Liver (tissue), 9 donors: ENCODE data around the gene YIPF3. TPM values are rescaled to one million over a fixed set of nuclear protein-coding genes. Genes with fewer than 3 reads are reported as not detected.

Experiments used
- DNase-seq: peaks from one replicate; pipeline ENCODE4 v3.0.0-alpha.2; 2017; ENCODE audit warnings: low spot score
- H3K27ac ChIP-seq, 2 donors: one replicate each; pipeline ENCODE4 v1.7.0; 2013; ENCODE audit warnings: inconsistent platforms in 2 of 2, low read length in 2 of 2, control low read depth in 1 of 2, low read depth in 1 of 2, mild to moderate bottlenecking in 1 of 2
- H3K27me3 ChIP-seq, 4 donors: one replicate each; pipeline versions ENCODE4 v1.6.1 to v1.7.0; 2013; ENCODE audit warnings: low read length in 3 of 4, inconsistent platforms in 1 of 4, mild to moderate bottlenecking in 1 of 4, moderate library complexity in 1 of 4; ENCODE audit not compliant: control insufficient read depth in 4 of 4, insufficient read depth in 4 of 4
- H3K36me3 ChIP-seq, 4 donors: one replicate each; pipeline versions ENCODE4 v1.6.1 to v1.7.0; 2013; ENCODE audit warnings: low read length in 3 of 4, mild to moderate bottlenecking in 3 of 4, low read depth in 1 of 4, moderate library complexity in 1 of 4; ENCODE audit not compliant: control insufficient read depth in 4 of 4, insufficient read depth in 3 of 4
- H3K4me1 ChIP-seq, 4 donors: one replicate each; pipeline versions ENCODE4 v1.6.1 to v1.7.0; 2013; ENCODE audit warnings: low read length in 3 of 4, mild to moderate bottlenecking in 3 of 4, moderate library complexity in 1 of 4; ENCODE audit not compliant: control insufficient read depth in 4 of 4, insufficient read depth in 4 of 4
- H3K4me3 ChIP-seq, 3 donors: one replicate each; pipeline versions ENCODE4 v1.6.1 to v1.7.0; 2013; ENCODE audit warnings: low read length in 3 of 3, control low read depth in 1 of 3, low read depth in 1 of 3, mild to moderate bottlenecking in 1 of 3
- H3K9ac ChIP-seq, 2 donors: one replicate each; pipeline ENCODE4 v1.7.0; 2013; ENCODE audit warnings: low read length in 2 of 2, mild to moderate bottlenecking in 2 of 2, moderate library complexity in 2 of 2, control low read depth in 1 of 2, low read depth in 1 of 2
- H3K9me3 ChIP-seq, 4 donors: one replicate each; pipeline versions ENCODE4 v1.6.1 to v1.7.0; 2013; ENCODE audit warnings: low read length in 3 of 4; ENCODE audit not compliant: control insufficient read depth in 4 of 4
- EGR1 ChIP-seq, 2 donors: IDR thresholded peaks; 2 replicates each; pipeline ENCODE4 v1.6.1; 2016 to 2018; ENCODE audit warnings: antibody characterized with exemption in 2 of 2, low read depth in 2 of 2
- FOXA1 ChIP-seq: IDR thresholded peaks from 2 replicates; pipeline ENCODE4 v1.6.1; 2016; ENCODE audit warnings: antibody characterized with exemption
- FOXA2 ChIP-seq: IDR thresholded peaks from 2 replicates; pipeline ENCODE4 v1.6.1; 2016; ENCODE audit warnings: antibody characterized with exemption
- GABPA ChIP-seq, 2 donors: IDR thresholded peaks in 1 of 2; conservative IDR thresholded peaks in 1 of 2; 2 replicates each; pipeline ENCODE4 v1.6.1; 2016; ENCODE audit warnings: antibody characterized with exemption in 2 of 2, mild to moderate bottlenecking in 1 of 2, moderate library complexity in 1 of 2
- HNF4A ChIP-seq, 2 donors: conservative IDR thresholded peaks; 2 replicates each; pipeline ENCODE4 v1.6.1; 2016; ENCODE audit warnings: antibody characterized with exemption in 2 of 2, mild to moderate bottlenecking in 2 of 2
- HNF4G ChIP-seq: IDR thresholded peaks from 2 replicates; pipeline ENCODE4 v1.6.1; 2016; ENCODE audit warnings: antibody characterized with exemption
- JUND ChIP-seq, 2 donors: IDR thresholded peaks; 2 replicates each; pipeline ENCODE4 v1.6.1; 2016; ENCODE audit warnings: antibody characterized with exemption in 2 of 2
- NR2F2 ChIP-seq: IDR thresholded peaks from 2 replicates; pipeline ENCODE4 v1.6.1; 2016; ENCODE audit warnings: antibody characterized with exemption
- RAD21 ChIP-seq, 2 donors: IDR thresholded peaks; 2 replicates each; pipeline ENCODE4 v1.6.1; 2016; ENCODE audit warnings: antibody characterized with exemption in 2 of 2, mild to moderate bottlenecking in 2 of 2
- RXRA ChIP-seq, 2 donors: IDR thresholded peaks; 2 replicates each; pipeline ENCODE4 v1.6.1; 2017 to 2018; ENCODE audit warnings: antibody characterized with exemption in 2 of 2, mild to moderate bottlenecking in 1 of 2
- SP1 ChIP-seq: IDR thresholded peaks from 2 replicates; pipeline ENCODE4 v1.6.1; 2018; ENCODE audit warnings: antibody characterized with exemption, mild to moderate bottlenecking
- TAF1 ChIP-seq: conservative IDR thresholded peaks from 2 replicates; pipeline ENCODE4 v1.6.1; 2016; ENCODE audit warnings: antibody characterized with exemption, mild to moderate bottlenecking
- YY1 ChIP-seq: IDR thresholded peaks from 2 replicates; pipeline ENCODE4 v1.6.1; 2016; ENCODE audit warnings: antibody characterized with exemption, mild to moderate bottlenecking
- WGBS: extraction: QIAGEN DNeasy Blood & Tissue Kit; methylation state at CpG from one replicate; pipeline ENCODE4 v1.1.7; 2013; 5-methylcytosine and 5-hydroxymethylcytosine counted together
- polyA plus RNA-seq, 2 donors: library from polyadenylated mRNA; stranded (reverse) in 1 of 2; unstranded in 1 of 2; fragments of 200-250 nt in 1 of 2; fragments of >200 nt in 1 of 2; fragmentation: Nextera tagmentation in 1 of 2; extraction: Ambion mirVana in 1 of 2; gene quantifications; one replicate each; pipeline versions ENCODE4 v1.2.1 to v1.2.3, GENCODE V29; 2013 to 2015
- total RNA-seq, 2 donors: library from RNA; depleted of rRNA; stranded (reverse); fragments of >200 nt; gene quantifications; one replicate each; pipeline ENCODE4 v1.2.3, GENCODE V29; 2014
- TF ChIP-seq, protein P1 (sequence below): IDR thresholded peaks from 2 replicates; pipeline ENCODE4 v1.6.1; 2016; ENCODE audit warnings: antibody characterized with exemption
- TF ChIP-seq, protein P2 (sequence below): IDR thresholded peaks from 2 replicates; pipeline ENCODE4 v1.6.1; 2016; ENCODE audit warnings: antibody characterized with exemption
- TF ChIP-seq, protein P3 (sequence below): fragments of 150-350 bp; IDR thresholded peaks from 2 replicates; pipeline ENCODE4 v1.5.1; 2017; ENCODE audit warnings: improper control_type of control experiment, low read depth, low read length; ENCODE audit not compliant: missing input control
- TF ChIP-seq, protein P4 (sequence below): IDR thresholded peaks from 2 replicates; pipeline ENCODE4 v1.6.1; 2016; ENCODE audit warnings: antibody characterized with exemption
- TF ChIP-seq, protein P5 (sequence below): IDR thresholded peaks from 2 replicates; pipeline ENCODE4 v1.6.1; 2016; ENCODE audit warnings: antibody characterized with exemption, mild to moderate bottlenecking
- donor health status: healthy.
- donor health status: healthy.
- donor health status: healthy.
- donor health status: healthy.
- donor health status: healthy.

The YIPF3 gene
- total and polyA plus RNA-seq, 4 donors: 43.8 to 91.9 (median 61.6) TPM

DNA sequence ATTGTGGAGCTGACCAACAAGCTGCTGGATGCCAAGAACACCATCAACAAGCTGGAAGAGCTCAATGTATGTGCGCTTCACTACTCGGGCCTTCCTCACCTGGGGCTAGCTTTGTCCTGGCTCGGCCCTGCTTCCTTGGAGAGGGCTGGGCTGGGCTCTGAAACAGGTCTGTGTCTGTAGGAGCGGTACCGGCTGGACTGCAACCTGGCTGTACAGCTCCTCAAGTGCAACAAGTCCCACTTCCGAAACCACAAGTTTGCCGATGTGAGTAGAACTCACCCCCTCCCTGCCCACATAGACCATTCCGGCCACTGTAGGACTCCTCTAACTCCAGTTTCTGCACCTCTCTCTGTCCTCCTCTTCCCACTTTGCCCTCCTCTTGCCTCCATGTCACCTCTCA, 13.3 kb downstream of the YIPF3 start (continued):
- TF ChIP-seq YY1: no peak
- TF ChIP-seq RXRA (IDR thresholded peaks at IDR 0.05): no peak
- no peak for TF ChIP-seq HNF4A (conservative IDR thresholded peaks at IDR 0.05)
- TF ChIP-seq NR2F2: no peak
- TF ChIP-seq HNF4G: no peak
- TF ChIP-seq JUND (IDR thresholded peaks at IDR 0.05): no peak

DNA sequence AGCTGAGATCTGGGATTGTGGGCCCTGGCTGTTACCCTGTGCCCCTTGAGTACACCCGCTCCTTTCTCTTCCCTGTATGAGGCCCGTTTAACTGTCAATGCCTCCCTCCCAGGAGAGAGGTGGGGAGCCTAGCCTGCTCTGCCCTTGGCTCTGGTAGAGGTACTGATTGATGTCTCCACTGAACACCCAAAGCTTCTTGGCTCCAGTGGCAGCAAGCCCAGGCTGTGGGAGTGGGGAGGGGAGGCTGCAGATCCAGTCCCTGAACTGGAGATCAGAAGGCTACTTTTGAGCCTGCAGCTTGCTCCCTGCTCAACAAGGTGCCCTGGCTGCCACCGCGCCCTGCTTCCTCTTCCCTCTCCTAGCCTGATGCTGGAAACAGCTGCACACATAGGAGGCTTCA, 14.1 kb downstream of the YIPF3 start:
- WGBS: 95% methylated on average over 4 of the region's 4 CpGs
- DNase-seq: no peak

More for the DNA sequence above, 14.1 kb downstream of the YIPF3 start:
- peaks cover 5 to 22% (median 17%) of the 10 kb centered on the region in 4 donors for H3K4me1 ChIP-seq
- H3K9me3 ChIP-seq: no peaks in the 10 kb centered on the region
- no peaks in the 10 kb centered on the region for H3K27me3 ChIP-seq
- H3K4me3 ChIP-seq: no peak overlapping the region
- peaks cover 7 to 59% (median 31%) of the 10 kb centered on the region in 4 donors for H3K36me3 ChIP-seq
- TF ChIP-seq EGR1 (IDR thresholded peaks at IDR 0.05; ENCODE audit: low read depth in 2 of 2) (no peak), HNF4G (no peak), HNF4A (conservative IDR thresholded peaks at IDR 0.05) (no peak), JUND (IDR thresholded peaks at IDR 0.05) (no peak), RXRA (IDR thresholded peaks at IDR 0.05) (no peak), SP1 (no peak), FOXA2 (no peak), TAF1 (no peak), RAD21 (IDR thresholded peaks at IDR 0.05) (no peak), GABPA (IDR thresholded peaks at IDR 0.05 in 1 of 2, conservative IDR thresholded peaks at IDR 0.05 in 1 of 2) (no peak), NR2F2 (no peak), FOXA1 (no peak), YY1 (no peak)
- TF ChIP-seq, protein P1, sequence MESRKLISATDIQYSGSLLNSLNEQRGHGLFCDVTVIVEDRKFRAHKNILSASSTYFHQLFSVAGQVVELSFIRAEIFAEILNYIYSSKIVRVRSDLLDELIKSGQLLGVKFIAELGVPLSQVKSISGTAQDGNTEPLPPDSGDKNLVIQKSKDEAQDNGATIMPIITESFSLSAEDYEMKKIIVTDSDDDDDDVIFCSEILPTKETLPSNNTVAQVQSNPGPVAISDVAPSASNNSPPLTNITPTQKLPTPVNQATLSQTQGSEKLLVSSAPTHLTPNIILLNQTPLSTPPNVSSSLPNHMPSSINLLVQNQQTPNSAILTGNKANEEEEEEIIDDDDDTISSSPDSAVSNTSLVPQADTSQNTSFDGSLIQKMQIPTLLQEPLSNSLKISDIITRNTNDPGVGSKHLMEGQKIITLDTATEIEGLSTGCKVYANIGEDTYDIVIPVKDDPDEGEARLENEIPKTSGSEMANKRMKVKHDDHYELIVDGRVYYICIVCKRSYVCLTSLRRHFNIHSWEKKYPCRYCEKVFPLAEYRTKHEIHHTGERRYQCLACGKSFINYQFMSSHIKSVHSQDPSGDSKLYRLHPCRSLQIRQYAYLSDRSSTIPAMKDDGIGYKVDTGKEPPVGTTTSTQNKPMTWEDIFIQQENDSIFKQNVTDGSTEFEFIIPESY: no peak
- TF ChIP-seq, protein P2, sequence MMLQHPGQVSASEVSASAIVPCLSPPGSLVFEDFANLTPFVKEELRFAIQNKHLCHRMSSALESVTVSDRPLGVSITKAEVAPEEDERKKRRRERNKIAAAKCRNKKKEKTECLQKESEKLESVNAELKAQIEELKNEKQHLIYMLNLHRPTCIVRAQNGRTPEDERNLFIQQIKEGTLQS: no peak
- TF ChIP-seq, protein P3, sequence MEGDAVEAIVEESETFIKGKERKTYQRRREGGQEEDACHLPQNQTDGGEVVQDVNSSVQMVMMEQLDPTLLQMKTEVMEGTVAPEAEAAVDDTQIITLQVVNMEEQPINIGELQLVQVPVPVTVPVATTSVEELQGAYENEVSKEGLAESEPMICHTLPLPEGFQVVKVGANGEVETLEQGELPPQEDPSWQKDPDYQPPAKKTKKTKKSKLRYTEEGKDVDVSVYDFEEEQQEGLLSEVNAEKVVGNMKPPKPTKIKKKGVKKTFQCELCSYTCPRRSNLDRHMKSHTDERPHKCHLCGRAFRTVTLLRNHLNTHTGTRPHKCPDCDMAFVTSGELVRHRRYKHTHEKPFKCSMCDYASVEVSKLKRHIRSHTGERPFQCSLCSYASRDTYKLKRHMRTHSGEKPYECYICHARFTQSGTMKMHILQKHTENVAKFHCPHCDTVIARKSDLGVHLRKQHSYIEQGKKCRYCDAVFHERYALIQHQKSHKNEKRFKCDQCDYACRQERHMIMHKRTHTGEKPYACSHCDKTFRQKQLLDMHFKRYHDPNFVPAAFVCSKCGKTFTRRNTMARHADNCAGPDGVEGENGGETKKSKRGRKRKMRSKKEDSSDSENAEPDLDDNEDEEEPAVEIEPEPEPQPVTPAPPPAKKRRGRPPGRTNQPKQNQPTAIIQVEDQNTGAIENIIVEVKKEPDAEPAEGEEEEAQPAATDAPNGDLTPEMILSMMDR: no peak
- TF ChIP-seq, protein P4, sequence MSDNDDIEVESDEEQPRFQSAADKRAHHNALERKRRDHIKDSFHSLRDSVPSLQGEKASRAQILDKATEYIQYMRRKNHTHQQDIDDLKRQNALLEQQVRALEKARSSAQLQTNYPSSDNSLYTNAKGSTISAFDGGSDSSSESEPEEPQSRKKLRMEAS: no peak
- TF ChIP-seq, protein P5, sequence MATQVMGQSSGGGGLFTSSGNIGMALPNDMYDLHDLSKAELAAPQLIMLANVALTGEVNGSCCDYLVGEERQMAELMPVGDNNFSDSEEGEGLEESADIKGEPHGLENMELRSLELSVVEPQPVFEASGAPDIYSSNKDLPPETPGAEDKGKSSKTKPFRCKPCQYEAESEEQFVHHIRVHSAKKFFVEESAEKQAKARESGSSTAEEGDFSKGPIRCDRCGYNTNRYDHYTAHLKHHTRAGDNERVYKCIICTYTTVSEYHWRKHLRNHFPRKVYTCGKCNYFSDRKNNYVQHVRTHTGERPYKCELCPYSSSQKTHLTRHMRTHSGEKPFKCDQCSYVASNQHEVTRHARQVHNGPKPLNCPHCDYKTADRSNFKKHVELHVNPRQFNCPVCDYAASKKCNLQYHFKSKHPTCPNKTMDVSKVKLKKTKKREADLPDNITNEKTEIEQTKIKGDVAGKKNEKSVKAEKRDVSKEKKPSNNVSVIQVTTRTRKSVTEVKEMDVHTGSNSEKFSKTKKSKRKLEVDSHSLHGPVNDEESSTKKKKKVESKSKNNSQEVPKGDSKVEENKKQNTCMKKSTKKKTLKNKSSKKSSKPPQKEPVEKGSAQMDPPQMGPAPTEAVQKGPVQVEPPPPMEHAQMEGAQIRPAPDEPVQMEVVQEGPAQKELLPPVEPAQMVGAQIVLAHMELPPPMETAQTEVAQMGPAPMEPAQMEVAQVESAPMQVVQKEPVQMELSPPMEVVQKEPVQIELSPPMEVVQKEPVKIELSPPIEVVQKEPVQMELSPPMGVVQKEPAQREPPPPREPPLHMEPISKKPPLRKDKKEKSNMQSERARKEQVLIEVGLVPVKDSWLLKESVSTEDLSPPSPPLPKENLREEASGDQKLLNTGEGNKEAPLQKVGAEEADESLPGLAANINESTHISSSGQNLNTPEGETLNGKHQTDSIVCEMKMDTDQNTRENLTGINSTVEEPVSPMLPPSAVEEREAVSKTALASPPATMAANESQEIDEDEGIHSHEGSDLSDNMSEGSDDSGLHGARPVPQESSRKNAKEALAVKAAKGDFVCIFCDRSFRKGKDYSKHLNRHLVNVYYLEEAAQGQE: no peak
- no peak overlapping the region for H3K9ac ChIP-seq
- H3K27ac ChIP-seq: no peak overlapping the region
